GM18907 (cell line): ENCODE results near the gene FAM234B.

ENCODE experiments used
- ATAC-seq: cut with Tn5 transposase; IDR thresholded peaks from one replicate; pipeline ENCODE4 v1.9.1; 2021; ENCODE audit warnings: mild to moderate bottlenecking, moderate library complexity; ENCODE audit not compliant: unreplicated experiment

FAM234B gene

GRCh38 chr12:13114251-13115052 is 70.3 kb downstream of the FAM234B start:
- ATAC-seq = no peak

GRCh38 chr12:13116259-13116658 is 72.1 kb downstream of the FAM234B start:
- ATAC-seq = no peak

GRCh38 chr12:13117029-13117428 is 72.8 kb downstream of the FAM234B start:
- ATAC-seq = no peak

GRCh38 chr12:13119826-13120225 is 75.6 kb downstream of the FAM234B start:
- no peak for ATAC-seq

- no peak for ATAC-seq
Measured at GRCh38 chr12:13120413-13120812, 76.2 kb downstream of the FAM234B start.

- ATAC-seq = no peak
Measured at GRCh38 chr12:13121568-13121967, 77.4 kb downstream of the FAM234B start.

- no peak for ATAC-seq
Measured at GRCh38 chr12:13124656-13125505, 80.7 kb downstream of the FAM234B start.

GRCh38 chr12:13125996-13126395 is 81.8 kb downstream of the FAM234B start:
- no peak for ATAC-seq

GRCh38 chr12:13126494-13126893 is 82.3 kb downstream of the FAM234B start:
- ATAC-seq = no peak

GRCh38 chr12:13127444-13127843 is 83.3 kb downstream of the FAM234B start:
- no peak for ATAC-seq

GRCh38 chr12:13128291-13128965 is 84.2 kb downstream of the FAM234B start:
- ATAC-seq = no peak

- no peak for ATAC-seq
Measured at GRCh38 chr12:13130981-13131380, 86.8 kb downstream of the FAM234B start.
